K562 (cell line): ENCODE measurements around the gene YKT6. TPM values are rescaled to one million over a fixed set of nuclear protein-coding genes. Genes with fewer than 3 reads are reported as not detected.

Experiments used
- CBX2 ChIP-seq: fragments of 200-600 bp; sonication (generic); IDR thresholded peaks from one replicate; pipeline ENCODE4 v1.6.1; 2012; ENCODE audit warnings: mild to moderate bottlenecking, low read length, inconsistent platforms; ENCODE audit not compliant: insufficient read depth, poor library complexity, severe bottlenecking
- CBX5 ChIP-seq: IDR thresholded peaks from 2 replicates; pipeline ENCODE4 v1.6.1; 2014; ENCODE audit warnings: low read depth, borderline replicate concordance
- GABPA ChIP-seq: fragments of 200-800 bp; sonication (Bioruptor generic); conservative IDR thresholded peaks from 2 replicates; pipeline ENCODE4 v1.6.1; 2016; ENCODE audit warnings: low read depth, missing genetic modification characterization, missing compliant biosample characterization
- HMGXB4 ChIP-seq: sonication (generic); formaldehyde crosslinking; IDR thresholded peaks from 2 replicates; pipeline ENCODE4 v1.8.1; 2023; ENCODE audit warnings: mild to moderate bottlenecking, missing genetic modification reagents
- NR3C1 ChIP-seq: sonication (generic); formaldehyde crosslinking; IDR thresholded peaks from 2 replicates; pipeline ENCODE4 v1.8.1; 2022; ENCODE audit warnings: missing genetic modification reagents
- TCF3 ChIP-seq: sonication (generic); formaldehyde crosslinking; IDR thresholded peaks from 2 replicates; pipeline ENCODE4 v1.4.0; 2020; ENCODE audit warnings: mild to moderate bottlenecking, missing genetic modification reagents
- THRAP3 ChIP-seq: fragments of 450-650 bp; IDR thresholded peaks from 2 replicates; pipeline ENCODE4 v1.6.1; 2016; ENCODE audit warnings: mild to moderate bottlenecking, inconsistent platforms, borderline replicate concordance
- TSC22D4 ChIP-seq: fragments of 450-650 bp; IDR thresholded peaks from 2 replicates; pipeline ENCODE4 v1.6.1; 2016; ENCODE audit warnings: missing genetic modification characterization, missing biosample characterization, control low read depth
- USF2 ChIP-seq: sonication (generic); formaldehyde crosslinking; IDR thresholded peaks from 2 replicates; pipeline ENCODE4 v1.5.0; 2020; ENCODE audit warnings: missing genetic modification reagents
- ZFP91 ChIP-seq: sonication (generic); formaldehyde crosslinking; IDR thresholded peaks from 2 replicates; pipeline ENCODE4 v1.8.0; 2022; ENCODE audit warnings: mild to moderate bottlenecking, missing genetic modification reagents
- ZNF263 ChIP-seq: sonication (generic); formaldehyde crosslinking; IDR thresholded peaks from 2 replicates; pipeline ENCODE4 v1.8.0; 2022; ENCODE audit warnings: mild to moderate bottlenecking, missing genetic modification reagents, borderline replicate concordance
- polyA plus RNA-seq, 8 experiments: library from polyadenylated mRNA; depleted of rRNA in 4 of 8; stranded (reverse) in 5 of 8; unstranded in 3 of 8; fragments of >200 nt; fragmentation: Nextera tagmentation in 2 of 8; fragmentation: Illumina TruSeq in 1 of 8; extraction: Ambion mirVana in 2 of 8; extraction: Trizol in 1 of 8; gene quantifications; 2 replicates each; pipeline versions ENCODE4 v1.2.1 to v1.2.3, GENCODE V29; 2011 to 2014; ENCODE audit warnings: inconsistent platforms in 1 of 8, missing spikeins in 1 of 8
- total RNA-seq, 7 experiments: library from RNA; depleted of rRNA in 6 of 7; stranded (reverse); fragments of >200 nt in 6 of 7; fragmentation: Illumina TruSeq in 2 of 7; extraction: Trizol in 2 of 7; gene quantifications; 2 replicates each; pipeline versions ENCODE4 v1.2.1 to v1.2.3, GENCODE V29; 2011 to 2021; ENCODE audit warnings: low replicate concordance in 1 of 7
- TF ChIP-seq, protein P1 (sequence below): sonication (generic); formaldehyde crosslinking; IDR thresholded peaks from 2 replicates; pipeline ENCODE4 v1.8.0; 2023; ENCODE audit warnings: missing genetic modification reagents, mild to moderate bottlenecking, borderline replicate concordance
- TF ChIP-seq, protein P2 (sequence below): sonication (generic); formaldehyde crosslinking; IDR thresholded peaks from 2 replicates; pipeline ENCODE4 v1.8.0; 2022; ENCODE audit warnings: missing genetic modification reagents, mild to moderate bottlenecking, moderate library complexity, borderline replicate concordance
- TF ChIP-seq, protein P3 (sequence below): fragments of 250-450 bp; sonication (Bioruptor Pico); IDR thresholded peaks from 2 replicates; pipeline ENCODE4 v1.5.0; 2021

The YKT6 gene
- total and polyA plus RNA-seq, 9 of the 15 experiments (the other 6 are each of a cell fraction or from before 2014, with no cell fraction given), result 1.6 to 90.6 (median 75.1) TPM

DNA sequence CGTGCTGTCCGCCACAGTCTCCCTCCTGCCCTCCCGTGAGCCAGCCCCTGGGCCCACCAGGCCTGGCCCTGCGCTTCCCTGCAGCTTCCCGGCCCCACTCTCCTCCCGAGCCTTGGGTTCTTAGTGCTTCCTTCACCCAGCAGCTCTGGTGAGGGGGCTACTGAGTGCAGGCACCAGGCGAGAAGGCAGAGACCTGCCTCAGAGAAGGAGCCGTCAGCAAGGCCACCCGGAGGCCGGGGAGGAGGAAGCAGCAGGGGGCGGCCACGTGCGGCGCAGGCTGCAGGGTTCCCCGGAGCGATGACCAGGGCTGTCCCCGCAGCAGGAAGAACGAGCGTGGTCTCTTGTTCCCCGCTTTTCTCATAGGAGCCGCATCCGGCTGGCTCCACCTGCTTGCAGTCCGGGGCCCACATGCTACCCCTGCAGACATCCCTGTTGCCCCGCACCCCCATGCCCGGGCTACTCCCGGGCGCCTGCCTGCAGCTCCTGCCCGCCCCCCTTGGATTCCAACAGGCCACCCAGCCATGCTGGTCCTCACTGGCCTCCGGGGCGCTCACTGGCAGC, 20.5 kb downstream of the YKT6 start (continued):
- TF ChIP-seq ZFP91 (CRISPR knock-in tag) (0 out of 2 replicates have a peak, but pooled peaks have one; percentile 48), TCF3 (CRISPR knock-in tag) (no peak), USF2 (peak; percentile 52), GABPA (no peak), HMGXB4 (CRISPR knock-in tag) (0 out of 2 replicates have a peak, but pooled peaks have one; percentile 58), TSC22D4 (no peak), CBX2 (no peak), CBX5 (no peak), THRAP3 (no peak), ZNF263 (peak; percentile 15; the same call in 1 of the 2 replicates), NR3C1 (CRISPR knock-in tag) (0 out of 2 replicates have a peak, but pooled peaks have one; percentile 37)
- TF ChIP-seq, protein P1, sequence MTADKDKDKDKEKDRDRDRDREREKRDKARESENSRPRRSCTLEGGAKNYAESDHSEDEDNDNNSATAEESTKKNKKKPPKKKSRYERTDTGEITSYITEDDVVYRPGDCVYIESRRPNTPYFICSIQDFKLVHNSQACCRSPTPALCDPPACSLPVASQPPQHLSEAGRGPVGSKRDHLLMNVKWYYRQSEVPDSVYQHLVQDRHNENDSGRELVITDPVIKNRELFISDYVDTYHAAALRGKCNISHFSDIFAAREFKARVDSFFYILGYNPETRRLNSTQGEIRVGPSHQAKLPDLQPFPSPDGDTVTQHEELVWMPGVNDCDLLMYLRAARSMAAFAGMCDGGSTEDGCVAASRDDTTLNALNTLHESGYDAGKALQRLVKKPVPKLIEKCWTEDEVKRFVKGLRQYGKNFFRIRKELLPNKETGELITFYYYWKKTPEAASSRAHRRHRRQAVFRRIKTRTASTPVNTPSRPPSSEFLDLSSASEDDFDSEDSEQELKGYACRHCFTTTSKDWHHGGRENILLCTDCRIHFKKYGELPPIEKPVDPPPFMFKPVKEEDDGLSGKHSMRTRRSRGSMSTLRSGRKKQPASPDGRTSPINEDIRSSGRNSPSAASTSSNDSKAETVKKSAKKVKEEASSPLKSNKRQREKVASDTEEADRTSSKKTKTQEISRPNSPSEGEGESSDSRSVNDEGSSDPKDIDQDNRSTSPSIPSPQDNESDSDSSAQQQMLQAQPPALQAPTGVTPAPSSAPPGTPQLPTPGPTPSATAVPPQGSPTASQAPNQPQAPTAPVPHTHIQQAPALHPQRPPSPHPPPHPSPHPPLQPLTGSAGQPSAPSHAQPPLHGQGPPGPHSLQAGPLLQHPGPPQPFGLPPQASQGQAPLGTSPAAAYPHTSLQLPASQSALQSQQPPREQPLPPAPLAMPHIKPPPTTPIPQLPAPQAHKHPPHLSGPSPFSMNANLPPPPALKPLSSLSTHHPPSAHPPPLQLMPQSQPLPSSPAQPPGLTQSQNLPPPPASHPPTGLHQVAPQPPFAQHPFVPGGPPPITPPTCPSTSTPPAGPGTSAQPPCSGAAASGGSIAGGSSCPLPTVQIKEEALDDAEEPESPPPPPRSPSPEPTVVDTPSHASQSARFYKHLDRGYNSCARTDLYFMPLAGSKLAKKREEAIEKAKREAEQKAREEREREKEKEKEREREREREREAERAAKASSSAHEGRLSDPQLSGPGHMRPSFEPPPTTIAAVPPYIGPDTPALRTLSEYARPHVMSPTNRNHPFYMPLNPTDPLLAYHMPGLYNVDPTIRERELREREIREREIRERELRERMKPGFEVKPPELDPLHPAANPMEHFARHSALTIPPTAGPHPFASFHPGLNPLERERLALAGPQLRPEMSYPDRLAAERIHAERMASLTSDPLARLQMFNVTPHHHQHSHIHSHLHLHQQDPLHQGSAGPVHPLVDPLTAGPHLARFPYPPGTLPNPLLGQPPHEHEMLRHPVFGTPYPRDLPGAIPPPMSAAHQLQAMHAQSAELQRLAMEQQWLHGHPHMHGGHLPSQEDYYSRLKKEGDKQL (CRISPR knock-in tag), result peak; percentile 62; the same call in 1 of the 2 replicates
- TF ChIP-seq, protein P2, sequence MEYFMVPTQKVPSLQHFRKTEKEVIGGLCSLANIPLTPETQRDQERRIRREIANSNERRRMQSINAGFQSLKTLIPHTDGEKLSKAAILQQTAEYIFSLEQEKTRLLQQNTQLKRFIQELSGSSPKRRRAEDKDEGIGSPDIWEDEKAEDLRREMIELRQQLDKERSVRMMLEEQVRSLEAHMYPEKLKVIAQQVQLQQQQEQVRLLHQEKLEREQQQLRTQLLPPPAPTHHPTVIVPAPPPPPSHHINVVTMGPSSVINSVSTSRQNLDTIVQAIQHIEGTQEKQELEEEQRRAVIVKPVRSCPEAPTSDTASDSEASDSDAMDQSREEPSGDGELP (CRISPR knock-in tag), result peak; percentile 55
- TF ChIP-seq, protein P3, sequence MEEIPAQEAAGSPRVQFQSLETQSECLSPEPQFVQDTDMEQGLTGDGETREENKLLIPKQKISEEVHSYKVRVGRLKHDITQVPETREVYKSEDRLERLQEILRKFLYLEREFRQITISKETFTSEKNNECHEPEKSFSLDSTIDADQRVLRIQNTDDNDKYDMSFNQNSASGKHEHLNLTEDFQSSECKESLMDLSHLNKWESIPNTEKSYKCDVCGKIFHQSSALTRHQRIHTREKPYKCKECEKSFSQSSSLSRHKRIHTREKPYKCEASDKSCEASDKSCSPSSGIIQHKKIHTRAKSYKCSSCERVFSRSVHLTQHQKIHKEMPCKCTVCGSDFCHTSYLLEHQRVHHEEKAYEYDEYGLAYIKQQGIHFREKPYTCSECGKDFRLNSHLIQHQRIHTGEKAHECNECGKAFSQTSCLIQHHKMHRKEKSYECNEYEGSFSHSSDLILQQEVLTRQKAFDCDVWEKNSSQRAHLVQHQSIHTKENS, result no peak
